Mesodermal cell (in vitro differentiated cells): Measurements from ENCODE around the gene TRAPPC11.
"Not testable (repeated sequence)": the region's sequence is repeated elsewhere in the genome, so short reads cannot be mapped to it uniquely, and the experiment has no call there.

Source experiments
- H3K27ac ChIP-seq: 2 replicates; pipeline ENCODE4 v1.7.0; 2013; ENCODE audit warnings: mild to moderate bottlenecking, low read depth, low read length, moderate library complexity; ENCODE audit not compliant: severe bottlenecking
- H3K36me3 ChIP-seq: 2 replicates; pipeline ENCODE4 v1.7.1; 2013; ENCODE audit warnings: mild to moderate bottlenecking, low read length, moderate library complexity; ENCODE audit not compliant: control insufficient read depth, insufficient read depth
- H3K4me1 ChIP-seq: one replicate; pipeline ENCODE4 v1.7.1; 2013; ENCODE audit warnings: mild to moderate bottlenecking, low read length; ENCODE audit not compliant: insufficient read depth, control insufficient read depth, poor library complexity, severe bottlenecking
- H3K4me3 ChIP-seq: 2 replicates; pipeline ENCODE4 v1.7.0; 2013; ENCODE audit warnings: low read length, control low read depth, mild to moderate bottlenecking; ENCODE audit not compliant: insufficient read depth, poor library complexity, severe bottlenecking; ENCODE audit errors: extremely low read depth
- H3K9me3 ChIP-seq: 2 replicates; pipeline ENCODE4 v1.7.1; 2013; ENCODE audit warnings: mild to moderate bottlenecking, low read length, moderate library complexity; ENCODE audit not compliant: control insufficient read depth
- WGBS, 2 experiments: methylation state at CpG; one replicate each; pipeline ENCODE4 v1.1.5; 2013; ENCODE audit warnings: missing lambda C conversion rate in 2 of 2; ENCODE audit not compliant: insufficient coverage in 2 of 2; 5-methylcytosine and 5-hydroxymethylcytosine counted together

TRAPPC11 gene

GRCh38 chr4:183721207-183722081 is 62.4 kb downstream of the TRAPPC11 start:
- Histone ChIP-seq H3K4me3 (no peak overlapping the region), H3K36me3 (no peaks in the 10 kb centered on the region), H3K4me1 (no peaks in the 10 kb centered on the region), H3K9me3 (no peaks in the 10 kb centered on the region), H3K27ac (no peak overlapping the region)
- 92 to 93% methylated on average over 27 to 33 of the region's 38 CpGs for WGBS, 2 experiments

GRCh38 chr4:183722731-183723560 is 63.9 kb downstream of the TRAPPC11 start:
- Histone ChIP-seq H3K4me1 (no peaks in the 10 kb centered on the region), H3K4me3 (peak overlapping the region; percentile 39), H3K9me3 (no peaks in the 10 kb centered on the region), H3K27ac (no peak overlapping the region), H3K36me3 (no peaks in the 10 kb centered on the region)
- 10 to 14% methylated on average over 38 to 49 of the region's 70 CpGs for WGBS, 2 experiments

- no peak overlapping the region for H3K4me3 ChIP-seq
- H3K36me3 ChIP-seq: no peaks in the 10 kb centered on the region
- no peaks in the 10 kb centered on the region for H3K9me3 ChIP-seq
- no peaks in the 10 kb centered on the region for H3K4me1 ChIP-seq
- no peak overlapping the region for H3K27ac ChIP-seq
- WGBS, 2 experiments: 85 to 88% methylated on average over 6 to 7 of the region's 12 CpGs
Measured at GRCh38 chr4:183723561-183724228, 64.6 kb downstream of the TRAPPC11 start.

GRCh38 chr4:183725585-183725984 is 66.5 kb downstream of the TRAPPC11 start:
- H3K4me1 ChIP-seq, H3K27ac ChIP-seq, H3K4me3 ChIP-seq, H3K9me3 ChIP-seq, H3K36me3 ChIP-seq: not testable (repeated sequence)
- 62 to 63% methylated on average over 3 of the region's 5 CpGs for WGBS, 2 experiments

GRCh38 chr4:183727482-183727881 is 68.4 kb downstream of the TRAPPC11 start:
- Histone ChIP-seq H3K4me1 (no peaks in the 10 kb centered on the region), H3K9me3 (no peaks in the 10 kb centered on the region), H3K27ac (no peak overlapping the region), H3K36me3 (no peaks in the 10 kb centered on the region), H3K4me3 (no peak overlapping the region)
- WGBS, 2 experiments: 94 to 95% methylated on average over 3 to 4 of the region's 5 CpGs

GRCh38 chr4:183728223-183729068 is 69.4 kb downstream of the TRAPPC11 start:
- no peak overlapping the region for H3K27ac ChIP-seq
- no peaks in the 10 kb centered on the region for H3K9me3 ChIP-seq
- 85 to 91% methylated on average over 17 to 22 of the region's 22 CpGs for WGBS, 2 experiments
- no peaks in the 10 kb centered on the region for H3K36me3 ChIP-seq
- no peaks in the 10 kb centered on the region for H3K4me1 ChIP-seq
- no peak overlapping the region for H3K4me3 ChIP-seq

GRCh38 chr4:183729069-183729406 is 69.9 kb downstream of the TRAPPC11 start:
- Histone ChIP-seq H3K27ac (no peak overlapping the region), H3K4me1 (no peaks in the 10 kb centered on the region), H3K9me3 (no peaks in the 10 kb centered on the region), H3K4me3 (no peak overlapping the region), H3K36me3 (no peaks in the 10 kb centered on the region)
- 73% methylated on average over 4 of the region's 5 CpGs; no CpG with 5 or more reads in 1 of the 2 experiments for WGBS, 2 experiments

- 80 to 85% methylated on average over 10 of the region's 13 CpGs for WGBS, 2 experiments
- Histone ChIP-seq H3K4me1 (no peaks in the 10 kb centered on the region), H3K36me3 (no peaks in the 10 kb centered on the region), H3K9me3 (no peaks in the 10 kb centered on the region), H3K27ac (no peak overlapping the region), H3K4me3 (no peak overlapping the region)
Measured at GRCh38 chr4:183729430-183730328, 70.6 kb downstream of the TRAPPC11 start.

GRCh38 chr4:183732296-183732695 is 73.2 kb downstream of the TRAPPC11 start:
- Histone ChIP-seq H3K27ac (no peak overlapping the region), H3K36me3 (no peaks in the 10 kb centered on the region), H3K9me3 (no peaks in the 10 kb centered on the region), H3K4me1 (no peaks in the 10 kb centered on the region), H3K4me3 (no peak overlapping the region)
- WGBS, 2 experiments: 88 to 89% methylated on average over 6 to 8 of the region's 8 CpGs
